ENCODE measurements around the gene VANGL2.

The VANGL2 gene

GRCh38 chr1:160429125-160429561, 28.8 kb downstream of the VANGL2 start:
- DNase-seq = no peak

GRCh38 chr1:160429702-160430535, 29.6 kb downstream of the VANGL2 start:
- no peak for DNase-seq

- DNase-seq = no peak
Observed at GRCh38 chr1:160431006-160431405, 30.6 kb downstream of the VANGL2 start.

GRCh38 chr1:160431571-160431970, 31.2 kb downstream of the VANGL2 start:
- no peak for DNase-seq

GRCh38 chr1:160432371-160432786, 32.0 kb downstream of the VANGL2 start:
- no peak for DNase-seq

GRCh38 chr1:160436966-160437365, 36.6 kb downstream of the VANGL2 start:
- no peak for DNase-seq

- no peak for DNase-seq
Observed at GRCh38 chr1:160437432-160438316, 37.3 kb downstream of the VANGL2 start.

- DNase-seq = no peak
Observed at GRCh38 chr1:160438317-160438918, 38.1 kb downstream of the VANGL2 start.

GRCh38 chr1:160438935-160439334, 38.6 kb downstream of the VANGL2 start:
- DNase-seq = no peak

- no peak for DNase-seq
Observed at GRCh38 chr1:160439718-160440117, 39.4 kb downstream of the VANGL2 start.

GRCh38 chr1:160446945-160447600, 46.7 kb downstream of the VANGL2 start:
- DNase-seq = no peak

GRCh38 chr1:160449494-160449893, 49.1 kb downstream of the VANGL2 start:
- DNase-seq = no peak

- DNase-seq = no peak
Observed at GRCh38 chr1:160451119-160451858, 50.9 kb downstream of the VANGL2 start.

- no peak for DNase-seq
Observed at GRCh38 chr1:160451859-160452232, 51.5 kb downstream of the VANGL2 start.

GRCh38 chr1:160453443-160453842, 53.1 kb downstream of the VANGL2 start:
- DNase-seq = no peak

GRCh38 chr1:160454371-160455152, 54.2 kb downstream of the VANGL2 start:
- DNase-seq = no peak

GRCh38 chr1:160455153-160455517, 54.8 kb downstream of the VANGL2 start:
- no peak for DNase-seq

GRCh38 chr1:160459056-160459455, 58.7 kb downstream of the VANGL2 start:
- no peak for DNase-seq

GRCh38 chr1:160459687-160460086, 59.3 kb downstream of the VANGL2 start:
- DNase-seq = no peak

GRCh38 chr1:160460214-160460642, 59.9 kb downstream of the VANGL2 start:
- no peak for DNase-seq

GRCh38 chr1:160460683-160461287, 60.4 kb downstream of the VANGL2 start:
- DNase-seq = no peak

Measured in NCI-H446 treated with DMSO at 0.1 percent for 48 hours (cell line).